ENCODE measurements around the gene EBF4. TPM values are rescaled to one million over a fixed set of nuclear protein-coding genes. Genes with fewer than 3 reads are reported as not detected.
A peak's percentile ranks its signal among the peaks of the same experiment; 100 is the strongest.

EBF4 gene
- total RNA-seq, 1 donor = 0.09 TPM

DNA sequence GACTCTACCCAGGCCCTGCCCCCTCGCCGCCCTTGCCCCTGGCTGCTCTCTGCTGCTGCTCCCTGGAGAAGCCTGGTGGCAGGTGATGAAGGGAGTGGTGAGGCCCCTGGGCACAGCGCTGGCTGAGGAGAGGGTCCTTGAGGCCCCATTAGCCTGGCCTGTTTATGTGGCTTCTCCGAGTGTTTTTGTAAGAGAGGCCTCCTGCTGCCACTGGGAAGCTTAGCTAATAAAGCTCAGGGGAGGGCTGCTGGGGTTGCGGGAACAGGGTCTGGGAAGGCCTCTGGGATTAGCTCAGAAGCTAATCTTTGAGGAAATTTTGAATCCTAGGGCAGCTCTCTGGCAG lies 15.5 kb downstream of the EBF4 start:
- TF ChIP-seq, protein P1, sequence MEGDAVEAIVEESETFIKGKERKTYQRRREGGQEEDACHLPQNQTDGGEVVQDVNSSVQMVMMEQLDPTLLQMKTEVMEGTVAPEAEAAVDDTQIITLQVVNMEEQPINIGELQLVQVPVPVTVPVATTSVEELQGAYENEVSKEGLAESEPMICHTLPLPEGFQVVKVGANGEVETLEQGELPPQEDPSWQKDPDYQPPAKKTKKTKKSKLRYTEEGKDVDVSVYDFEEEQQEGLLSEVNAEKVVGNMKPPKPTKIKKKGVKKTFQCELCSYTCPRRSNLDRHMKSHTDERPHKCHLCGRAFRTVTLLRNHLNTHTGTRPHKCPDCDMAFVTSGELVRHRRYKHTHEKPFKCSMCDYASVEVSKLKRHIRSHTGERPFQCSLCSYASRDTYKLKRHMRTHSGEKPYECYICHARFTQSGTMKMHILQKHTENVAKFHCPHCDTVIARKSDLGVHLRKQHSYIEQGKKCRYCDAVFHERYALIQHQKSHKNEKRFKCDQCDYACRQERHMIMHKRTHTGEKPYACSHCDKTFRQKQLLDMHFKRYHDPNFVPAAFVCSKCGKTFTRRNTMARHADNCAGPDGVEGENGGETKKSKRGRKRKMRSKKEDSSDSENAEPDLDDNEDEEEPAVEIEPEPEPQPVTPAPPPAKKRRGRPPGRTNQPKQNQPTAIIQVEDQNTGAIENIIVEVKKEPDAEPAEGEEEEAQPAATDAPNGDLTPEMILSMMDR (IDR thresholded peaks at IDR 0.05; ENCODE audit: insufficient read depth, low read length) = no peak
- H3K4me3 ChIP-seq (ENCODE audit: low read depth, low read length) = no peak overlapping the region
- DNase-seq (ENCODE audit: low read depth) = no peak

DNA sequence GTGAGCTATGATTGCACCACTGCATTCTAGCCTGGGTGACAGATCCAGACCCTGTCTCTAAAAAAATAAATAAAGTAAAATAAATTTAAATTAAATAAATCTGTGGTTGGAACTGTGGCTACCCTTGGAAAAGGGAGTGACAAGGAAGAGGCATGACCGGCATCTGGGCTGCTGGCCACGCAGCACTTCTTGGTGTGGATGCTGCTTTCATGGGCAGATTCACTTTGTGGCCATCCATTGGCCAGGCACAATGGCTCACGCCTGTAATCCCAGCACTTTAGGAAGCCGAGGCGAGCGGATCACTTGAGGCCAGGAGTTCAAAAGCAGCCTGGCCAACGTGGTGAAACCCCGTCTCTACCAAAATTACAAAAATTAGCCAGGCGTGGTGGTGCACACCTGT lies 16.1 kb downstream of the EBF4 start:
- DNase-seq (ENCODE audit: low read depth) = no peak
- TF ChIP-seq, protein P1 (IDR thresholded peaks at IDR 0.05; ENCODE audit: insufficient read depth, low read length) = no peak
- no peak overlapping the region for H3K4me3 ChIP-seq (ENCODE audit: low read depth, low read length)

DNA sequence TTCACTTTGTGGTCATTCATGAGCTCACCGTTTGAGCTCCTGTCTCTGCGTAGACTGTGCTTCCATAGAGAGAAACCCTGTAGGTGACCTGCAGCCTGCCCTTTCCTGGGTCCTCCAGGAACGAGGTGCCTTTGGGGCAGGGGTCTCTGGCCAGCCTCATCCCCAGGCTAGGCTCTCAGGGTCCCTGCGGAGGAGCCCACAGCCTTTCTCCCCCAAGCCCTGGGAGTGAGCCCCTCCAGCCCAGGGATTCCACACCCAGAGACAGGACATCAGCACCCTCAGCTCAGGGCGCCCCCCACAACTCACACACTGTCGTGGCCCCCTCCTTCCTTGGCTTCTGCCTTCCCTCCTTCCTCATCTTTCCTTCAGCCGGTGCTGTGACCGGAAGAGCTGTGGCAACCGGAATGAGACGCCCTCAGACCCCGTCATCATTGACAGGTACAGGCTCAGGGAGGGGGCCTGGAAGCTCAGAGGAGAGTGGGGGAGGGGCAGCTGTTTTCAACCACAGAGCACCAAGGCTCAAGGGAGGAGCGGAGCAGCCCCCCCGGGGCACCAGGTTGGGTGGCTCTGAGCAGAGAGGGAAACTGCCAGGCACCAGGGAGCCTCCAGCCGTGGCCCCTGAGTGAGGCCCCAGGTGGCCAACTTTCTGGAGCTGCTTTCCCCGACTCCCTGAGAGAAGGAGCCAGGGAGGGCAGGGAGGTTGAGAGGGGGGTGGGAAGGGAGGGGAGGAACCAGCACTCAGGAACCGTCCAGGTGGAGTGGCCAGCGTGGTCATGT lies 16.8 kb downstream of the EBF4 start:
- TF ChIP-seq, protein P1 (IDR thresholded peaks at IDR 0.05; ENCODE audit: insufficient read depth, low read length) = no peak
- no peak for DNase-seq (ENCODE audit: low read depth)
- no peak overlapping the region for H3K4me3 ChIP-seq (ENCODE audit: low read depth, low read length)

DNA sequence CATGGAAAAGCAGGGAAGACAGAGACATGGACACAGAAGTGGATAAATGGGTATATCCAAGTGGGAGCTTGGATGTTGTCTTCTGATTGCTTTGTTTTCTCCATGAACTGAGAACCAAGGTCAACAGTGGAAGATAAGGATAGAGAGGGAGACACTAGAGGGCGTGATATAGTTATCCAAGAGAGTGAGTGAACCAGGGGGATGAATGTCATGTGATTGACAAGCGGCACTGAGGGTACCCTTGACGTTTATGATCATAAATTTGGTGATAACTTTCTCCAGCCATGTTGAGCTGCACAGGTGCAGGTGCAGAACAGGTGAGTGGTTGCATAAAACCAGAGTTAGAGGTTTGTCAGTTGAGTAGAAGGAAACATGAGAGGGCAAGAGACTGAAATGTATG lies 20.7 kb downstream of the EBF4 start:
- H3K4me3 ChIP-seq (ENCODE audit: low read depth, low read length) = no peak overlapping the region
- TF ChIP-seq, protein P1 (IDR thresholded peaks at IDR 0.05; ENCODE audit: insufficient read depth, low read length) = no peak
- no peak for DNase-seq (ENCODE audit: low read depth)

DNA sequence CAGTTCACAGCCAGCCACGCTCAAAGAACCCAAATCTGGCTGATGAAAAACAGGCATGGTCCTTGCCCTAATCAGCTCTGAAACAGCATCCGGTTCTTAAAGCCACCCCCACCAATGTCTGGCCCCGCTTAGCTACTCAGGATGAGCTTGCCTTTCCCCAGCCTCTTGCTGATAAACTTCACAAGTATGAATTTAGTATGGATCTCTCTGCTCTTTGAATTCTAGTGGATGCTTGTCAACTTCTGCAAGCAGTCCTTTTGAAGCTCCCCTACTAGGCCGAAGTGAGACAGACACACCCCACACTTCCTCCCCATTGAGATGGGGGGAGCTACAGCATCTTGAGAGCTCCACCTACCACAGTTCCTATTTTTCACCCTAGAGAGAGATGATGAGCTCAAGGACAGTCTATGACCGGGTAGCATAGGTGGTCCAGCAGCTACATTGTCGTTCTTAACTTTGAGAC lies 36.7 kb downstream of the EBF4 start:
- no peak overlapping the region for H3K4me3 ChIP-seq (ENCODE audit: low read depth, low read length)
- TF ChIP-seq, protein P1 (IDR thresholded peaks at IDR 0.05; ENCODE audit: insufficient read depth, low read length) = no peak
- DNase-seq (ENCODE audit: low read depth) = peak; percentile 6

DNA sequence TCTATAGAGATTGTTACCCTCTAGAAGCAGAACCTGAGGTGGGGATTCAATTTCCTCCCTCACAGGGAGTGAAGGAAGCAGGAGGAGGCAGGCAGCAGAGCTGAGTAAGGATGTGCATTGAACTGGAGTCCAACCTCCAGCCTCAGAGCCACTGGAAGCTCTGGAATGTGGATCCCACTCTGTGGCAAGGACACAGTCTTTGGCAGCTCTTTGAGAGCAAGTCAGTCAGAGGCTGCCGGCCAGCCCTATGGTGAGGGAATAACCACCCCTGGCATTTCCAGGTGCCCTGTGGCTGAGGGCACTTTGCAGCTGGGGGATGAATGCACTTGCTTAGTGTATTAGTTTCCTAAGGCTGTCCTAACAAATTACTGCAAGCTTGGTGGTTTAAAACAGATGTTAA lies 37.2 kb downstream of the EBF4 start:
- H3K4me3 ChIP-seq (ENCODE audit: low read depth, low read length) = no peak overlapping the region
- TF ChIP-seq, protein P1 (IDR thresholded peaks at IDR 0.05; ENCODE audit: insufficient read depth, low read length) = no peak
- peak; percentile 10 for DNase-seq (ENCODE audit: low read depth)

DNA sequence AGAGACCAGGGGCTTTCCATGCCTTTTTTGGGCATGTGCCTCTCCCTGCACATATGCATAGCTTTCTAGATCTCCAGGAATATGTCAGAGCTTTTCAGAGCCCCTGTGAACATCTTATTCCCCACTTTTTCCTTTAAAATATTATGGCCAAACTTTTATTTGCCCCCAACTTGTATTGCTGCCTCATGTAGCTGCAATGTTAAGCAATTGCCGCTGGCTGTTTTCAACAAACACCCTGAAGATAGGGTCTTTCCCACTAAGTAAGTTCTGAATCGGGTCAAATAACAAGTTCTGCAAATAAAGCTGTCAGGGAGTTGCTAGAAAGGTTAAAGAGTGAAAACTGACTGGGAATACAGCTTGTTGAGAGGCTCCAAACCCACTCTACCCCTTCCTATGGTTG lies 42.3 kb downstream of the EBF4 start:
- TF ChIP-seq, protein P1 (IDR thresholded peaks at IDR 0.05; ENCODE audit: insufficient read depth, low read length) = no peak
- no peak for DNase-seq (ENCODE audit: low read depth)
- no peak overlapping the region for H3K4me3 ChIP-seq (ENCODE audit: low read depth, low read length)

Data from fibroblast of the aortic adventitia (primary cell).